WTC11 (cell line): Measurements from ENCODE around the gene LRRC7.

Experiments used
- CREB1 ChIP-seq: sonication (generic); formaldehyde crosslinking; IDR thresholded peaks from 2 replicates; pipeline ENCODE4 v1.8.0; 2023; ENCODE audit warnings: mild to moderate bottlenecking, missing genetic modification reagents
- CTCF ChIP-seq: fragments of 200-600 bp; IDR thresholded peaks from 2 replicates; pipeline ENCODE4 v1.8.0; 2022; ENCODE audit warnings: antibody characterized with exemption
- E2F4 ChIP-seq: sonication (generic); formaldehyde crosslinking; IDR thresholded peaks from 2 replicates; pipeline ENCODE4 v1.8.1; 2022; ENCODE audit warnings: low read depth, mild to moderate bottlenecking, moderate library complexity, missing genetic modification reagents, borderline replicate concordance
- JAZF1 ChIP-seq: fragments of 250-450 bp; sonication (Bioruptor Pico); IDR thresholded peaks from 2 replicates; pipeline ENCODE4 v1.9.0; 2021; ENCODE audit warnings: moderate library complexity, mild to moderate bottlenecking, inconsistent platforms
- ZNF263 ChIP-seq: sonication (generic); formaldehyde crosslinking; IDR thresholded peaks from 2 replicates; pipeline ENCODE4 v1.8.1; 2022; ENCODE audit warnings: low read depth, mild to moderate bottlenecking, moderate library complexity, missing genetic modification reagents

GRCh38 chr1:70143048-70143659 lies 575.4 kb downstream of the LRRC7 start:
- TF ChIP-seq ZNF263 (CRISPR knock-in tag): no peak
- TF ChIP-seq CREB1 (CRISPR knock-in tag): no peak
- no peak for TF ChIP-seq JAZF1 (CRISPR knock-in tag)
- TF ChIP-seq CTCF: no peak
- no peak for TF ChIP-seq E2F4
